Measurements from ENCODE around the gene RGS6.

Gene RGS6

GRCh38 chr14:72247896-72248465 lies 315.8 kb downstream of the RGS6 start:
- DNase-seq (ENCODE audit: low read depth), result no peak

- DNase-seq (ENCODE audit: low read depth), result no peak
Measured at GRCh38 chr14:72253503-72253902, 321.3 kb downstream of the RGS6 start.

- DNase-seq (ENCODE audit: low read depth), result no peak
Measured at GRCh38 chr14:72254202-72254936, 322.1 kb downstream of the RGS6 start.

GRCh38 chr14:72254937-72255472 lies 322.8 kb downstream of the RGS6 start:
- DNase-seq (ENCODE audit: low read depth), result no peak

- DNase-seq (ENCODE audit: low read depth), result peak; percentile 2
Measured at GRCh38 chr14:72256055-72256454, 323.8 kb downstream of the RGS6 start.

GRCh38 chr14:72261068-72261467 lies 328.8 kb downstream of the RGS6 start:
- DNase-seq (ENCODE audit: low read depth), result no peak

- DNase-seq (ENCODE audit: low read depth), result no peak
Measured at GRCh38 chr14:72262771-72263170, 330.5 kb downstream of the RGS6 start.

- no peak for DNase-seq (ENCODE audit: low read depth)
Measured at GRCh38 chr14:72264716-72265115, 332.5 kb downstream of the RGS6 start.

- DNase-seq (ENCODE audit: low read depth), result no peak
Measured at GRCh38 chr14:72270147-72270727, 338.0 kb downstream of the RGS6 start.

GRCh38 chr14:72270749-72271148 lies 338.5 kb downstream of the RGS6 start:
- DNase-seq (ENCODE audit: low read depth), result no peak

- DNase-seq (ENCODE audit: low read depth), result no peak
Measured at GRCh38 chr14:72275242-72275641, 343.0 kb downstream of the RGS6 start.

- no peak for DNase-seq (ENCODE audit: low read depth)
Measured at GRCh38 chr14:72278316-72278715, 346.1 kb downstream of the RGS6 start.

GRCh38 chr14:72284176-72284575 lies 351.9 kb downstream of the RGS6 start:
- DNase-seq (ENCODE audit: low read depth), result no peak

GRCh38 chr14:72290241-72290640 lies 358.0 kb downstream of the RGS6 start:
- DNase-seq (ENCODE audit: low read depth), result no peak

GRCh38 chr14:72291908-72292688 lies 359.9 kb downstream of the RGS6 start:
- peak; percentile 26 for DNase-seq (ENCODE audit: low read depth)

GRCh38 chr14:72292689-72293024 lies 360.4 kb downstream of the RGS6 start:
- no peak for DNase-seq (ENCODE audit: low read depth)

- DNase-seq (ENCODE audit: low read depth), result no peak
Measured at GRCh38 chr14:72301352-72301751, 369.1 kb downstream of the RGS6 start.

- DNase-seq (ENCODE audit: low read depth), result no peak
Measured at GRCh38 chr14:72303930-72304329, 371.7 kb downstream of the RGS6 start.

GRCh38 chr14:72305561-72305960 lies 373.3 kb downstream of the RGS6 start:
- no peak for DNase-seq (ENCODE audit: low read depth)

GRCh38 chr14:72308967-72309485 lies 376.8 kb downstream of the RGS6 start:
- no peak for DNase-seq (ENCODE audit: low read depth)

GRCh38 chr14:72311116-72311515 lies 378.9 kb downstream of the RGS6 start:
- DNase-seq (ENCODE audit: low read depth), result no peak

GRCh38 chr14:72311516-72311915 lies 379.3 kb downstream of the RGS6 start:
- no peak for DNase-seq (ENCODE audit: low read depth)
